HCT116 (cell line): ENCODE measurements around the gene MUC4.

Experiments used
- CTCF ChIP-seq, 3 experiments: fragments of 200-600 bp in 1 of 3; sonication (generic) in 1 of 3; IDR thresholded peaks in 2 of 3; conservative IDR thresholded peaks in 1 of 3; 2 replicates each; pipeline ENCODE4 v1.5.1; 2012 to 2017; ENCODE audit warnings: low read depth in 2 of 3, low read length in 2 of 3, antibody characterized with exemption in 1 of 3, borderline replicate concordance in 1 of 3, control low read depth in 1 of 3, mild to moderate bottlenecking in 1 of 3, mixed read lengths in 1 of 3, mixed run types in 1 of 3, moderate library complexity in 1 of 3; ENCODE audit not compliant: insufficient read depth in 1 of 3
- ZBTB33 ChIP-seq: IDR thresholded peaks from 2 replicates; pipeline ENCODE4 v1.6.1; 2011; ENCODE audit warnings: mild to moderate bottlenecking, low read length, moderate library complexity; ENCODE audit not compliant: insufficient replicate concordance; ENCODE audit errors: extremely low read depth

- TF ChIP-seq CTCF (IDR thresholded peaks at IDR 0.05 in 2 of 3, conservative IDR thresholded peaks at IDR 0.05 in 1 of 3; ENCODE audit: borderline replicate concordance in 1 of 3, insufficient read depth in 1 of 3, low read depth in 2 of 3, low read length in 2 of 3) = no peak
- TF ChIP-seq ZBTB33 = no peak
These were observed 8.3 kb downstream of the MUC4 start for GRCh38 chr3:195803289-195803908.
